B cell (primary cell): ENCODE data around the gene NUP98. TPM values are rescaled to one million over a fixed set of nuclear protein-coding genes. Genes with fewer than 3 reads are reported as not detected.

Source experiments
- ATAC-seq: fragments of 200-7000 bp; cut with Tn5 transposase; one replicate; pipeline ENCODE4 v1.10.0; 2021; ENCODE audit warnings: low read depth, mild to moderate bottlenecking, moderate number of reproducible peaks, moderate library complexity
- CTCF ChIA-PET: fragments of 350-600 bp; sonication (Branson Sonifier 250); formaldehyde crosslinking; loops from one replicate; lab custom pipeline; 2021; ENCODE audit warnings: antibody characterized with exemption, inconsistent platforms; lab: Charles Lee
- POLR2A ChIA-PET: fragments of 350-600 bp; sonication (Branson Sonifier 250); formaldehyde crosslinking; loops from one replicate; lab custom pipeline; 2021; ENCODE audit warnings: antibody characterized with exemption; lab: Charles Lee
- DNase-seq: peaks from one replicate; pipeline ENCODE4 v3.0.0; 2013
- H2AFZ ChIP-seq: 2 replicates; pipeline ENCODE4 v1.6.1; 2012; ENCODE audit warnings: mild to moderate bottlenecking, low read depth, low read length; ENCODE audit not compliant: insufficient read depth, poor library complexity, severe bottlenecking
- H3K27ac ChIP-seq, 2 donors: 1 replicate in 1 of 2; 2 replicates in 1 of 2; pipeline ENCODE4 v1.5.1; 2012 to 2013; ENCODE audit warnings: low read length in 2 of 2, mild to moderate bottlenecking in 2 of 2, moderate library complexity in 1 of 2
- H3K27me3 ChIP-seq, 4 experiments: fragments of 200-600 bp in 1 of 4; sonication (generic) in 1 of 4; replicated peaks in 1 of 4; 1 replicate in 2 of 4; 2 replicates in 2 of 4; pipeline versions ENCODE4 v1.6.1 to v1.7.0; 2013 to 2016; ENCODE audit warnings: low read length in 3 of 4, mild to moderate bottlenecking in 2 of 4, mixed read lengths in 1 of 4, moderate library complexity in 1 of 4; ENCODE audit not compliant: insufficient read depth in 4 of 4, control insufficient read depth in 3 of 4; ENCODE audit errors: control extremely low read depth in 1 of 4
- H3K36me3 ChIP-seq, 2 experiments: replicated peaks in 1 of 2; 1 replicate in 1 of 2; 2 replicates in 1 of 2; pipeline versions ENCODE4 v1.6.1 to v1.7.1; 2013; ENCODE audit warnings: low read length in 1 of 2; ENCODE audit not compliant: insufficient read depth in 2 of 2, control insufficient read depth in 1 of 2; ENCODE audit errors: control extremely low read depth in 1 of 2, extremely low read depth in 1 of 2
- H3K4me1 ChIP-seq, 2 donors: fragments of 200-600 bp in 1 of 2; sonication (generic) in 1 of 2; 1 replicate in 1 of 2; 2 replicates in 1 of 2; pipeline versions ENCODE4 v1.5.1 to v1.6.1; 2013 to 2017; ENCODE audit warnings: low read length in 2 of 2; ENCODE audit not compliant: control insufficient read depth in 2 of 2, insufficient read depth in 2 of 2
- H3K4me2 ChIP-seq: replicated peaks from 2 replicates; pipeline ENCODE3; 2012; ENCODE audit warnings: mild to moderate bottlenecking, low read depth, low read length; ENCODE audit not compliant: poor library complexity, severe bottlenecking
- H3K4me3 ChIP-seq, 5 experiments: fragments of 200-600 bp in 1 of 5; sonication (generic) in 1 of 5; 1 replicate in 3 of 5; 2 replicates in 2 of 5; pipeline versions ENCODE4 v1.5.1 to v1.7.0; 2011 to 2016; ENCODE audit warnings: low read length in 4 of 5, mild to moderate bottlenecking in 4 of 5, low read depth in 2 of 5, control low read depth in 1 of 5, moderate library complexity in 1 of 5; ENCODE audit not compliant: insufficient read depth in 1 of 5; ENCODE audit errors: control extremely low read depth in 1 of 5, extremely low read depth in 1 of 5
- H3K79me2 ChIP-seq: fragments of 200-600 bp; sonication (generic); one replicate; pipeline ENCODE4 v1.6.0; 2016; ENCODE audit warnings: low read length; ENCODE audit not compliant: control insufficient read depth, insufficient read depth
- H3K9ac ChIP-seq: fragments of 200-600 bp; sonication (generic); 2 replicates; pipeline ENCODE4 v1.6.1; 2017; ENCODE audit warnings: mild to moderate bottlenecking, low read length, moderate library complexity
- H3K9me3 ChIP-seq, 3 donors: one replicate each; pipeline versions ENCODE4 v1.6.1 to v1.7.1; 2013; ENCODE audit warnings: low read length in 2 of 3; ENCODE audit not compliant: control insufficient read depth in 2 of 3, insufficient read depth in 1 of 3; ENCODE audit errors: control extremely low read depth in 1 of 3
- H4K20me1 ChIP-seq: 2 replicates; pipeline ENCODE4 v1.6.0; 2012; ENCODE audit warnings: mild to moderate bottlenecking, low read length; ENCODE audit not compliant: insufficient read depth, control insufficient read depth, poor library complexity, severe bottlenecking
- H3K27ac Mint-ChIP-seq: one replicate; pipeline ENCODE4 v1.8.0; 2021; ENCODE audit warnings: mixed read lengths
- H3K27me3 Mint-ChIP-seq: one replicate; pipeline ENCODE4 v1.8.0; 2021; ENCODE audit warnings: mixed read lengths
- H3K4me1 Mint-ChIP-seq: one replicate; pipeline ENCODE4 v1.8.0; 2021; ENCODE audit warnings: mixed read lengths
- H3K4me3 Mint-ChIP-seq: one replicate; pipeline ENCODE4 v1.8.0; 2021; ENCODE audit warnings: mixed read lengths
- H3K9me3 Mint-ChIP-seq: one replicate; pipeline ENCODE4 v1.8.0; 2022; ENCODE audit warnings: mixed read lengths; ENCODE audit not compliant: insufficient read depth
- EZH2 ChIP-seq: IDR thresholded peaks from 2 replicates; pipeline ENCODE4 v1.6.1; 2012; ENCODE audit warnings: borderline replicate concordance, low read depth, mild to moderate bottlenecking, moderate library complexity, low read length; ENCODE audit not compliant: insufficient read depth, poor library complexity, severe bottlenecking
- WGBS: methylation state at CpG from one replicate; pipeline ENCODE4 v1.1.5; 2013; ENCODE audit warnings: missing lambda C conversion rate; ENCODE audit not compliant: insufficient coverage; 5-methylcytosine and 5-hydroxymethylcytosine counted together
- intact Hi-C: fragments of 100-400 bp; cut with micrococcal nuclease; formaldehyde crosslinking; loops from one replicate; pipeline ENCODE4 v1.10.0; 2022
- polyA plus RNA-seq: library from polyadenylated mRNA; depleted of rRNA; stranded (reverse); fragments of >200 nt; gene quantifications from 2 replicates; pipeline ENCODE4 v1.2.3, GENCODE V29; 2012
- total RNA-seq, 2 donors: library from RNA; stranded (reverse); fragments of 120-200 nt in 1 of 2; gene quantifications; 1 replicate in 1 of 2; 2 replicates in 1 of 2; pipeline versions ENCODE4 v1.2.3 to v1.2.4, GENCODE V29; 2013 to 2022
- TF ChIP-seq, protein P1 (sequence below): fragments of 200-600 bp; IDR thresholded peaks from one replicate; pipeline ENCODE4 v1.8.0; 2022; ENCODE audit warnings: antibody characterized with exemption, mild to moderate bottlenecking

The NUP98 gene
- total and polyA plus RNA-seq, 2 donors (not counting 1 experiment from before 2014, with no cell fraction given): 99.8 to 111 TPM

DNA sequence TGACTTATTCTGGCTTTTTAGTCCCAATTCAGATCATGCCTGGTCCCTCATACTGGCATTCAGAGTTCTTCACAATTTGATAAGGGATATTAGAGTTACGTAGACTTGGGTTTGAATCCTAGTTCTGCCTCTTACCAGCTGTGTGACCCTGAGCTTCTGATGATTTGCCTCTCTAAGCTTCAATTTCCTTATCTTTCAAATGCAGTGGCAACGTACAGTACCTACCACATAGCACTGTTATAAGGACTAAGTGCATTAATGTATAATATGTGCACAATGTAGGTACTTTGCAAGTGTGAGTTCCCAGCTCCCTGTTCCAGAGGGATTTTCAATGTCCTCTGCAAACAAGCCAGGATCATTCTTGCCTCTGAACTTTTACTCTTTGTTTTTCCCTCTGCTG lies 36.1 kb upstream of the NUP98 start:
- Histone ChIP-seq H3K4me2 (no peak overlapping the region), H3K9ac (no peak overlapping the region), H3K4me3 (no peak overlapping the region), H2AFZ (no peak overlapping the region), H3K27me3 (no peaks in the 10 kb centered on the region), H3K4me1 (peaks cover 70 to 80% of the 10 kb centered on the region in 2 donors), H3K79me2 (peaks cover 97% of the 10 kb centered on the region), H3K9me3 (no peaks in the 10 kb centered on the region), H4K20me1 (peaks cover 79% of the 10 kb centered on the region), H3K36me3 (peaks cover 4 to 44% of the 10 kb centered on the region in 2 experiments), H3K27ac (no peak overlapping the region)
- DNase-seq (no peak), ATAC-seq (no peak)
- TF ChIP-seq, protein P1, sequence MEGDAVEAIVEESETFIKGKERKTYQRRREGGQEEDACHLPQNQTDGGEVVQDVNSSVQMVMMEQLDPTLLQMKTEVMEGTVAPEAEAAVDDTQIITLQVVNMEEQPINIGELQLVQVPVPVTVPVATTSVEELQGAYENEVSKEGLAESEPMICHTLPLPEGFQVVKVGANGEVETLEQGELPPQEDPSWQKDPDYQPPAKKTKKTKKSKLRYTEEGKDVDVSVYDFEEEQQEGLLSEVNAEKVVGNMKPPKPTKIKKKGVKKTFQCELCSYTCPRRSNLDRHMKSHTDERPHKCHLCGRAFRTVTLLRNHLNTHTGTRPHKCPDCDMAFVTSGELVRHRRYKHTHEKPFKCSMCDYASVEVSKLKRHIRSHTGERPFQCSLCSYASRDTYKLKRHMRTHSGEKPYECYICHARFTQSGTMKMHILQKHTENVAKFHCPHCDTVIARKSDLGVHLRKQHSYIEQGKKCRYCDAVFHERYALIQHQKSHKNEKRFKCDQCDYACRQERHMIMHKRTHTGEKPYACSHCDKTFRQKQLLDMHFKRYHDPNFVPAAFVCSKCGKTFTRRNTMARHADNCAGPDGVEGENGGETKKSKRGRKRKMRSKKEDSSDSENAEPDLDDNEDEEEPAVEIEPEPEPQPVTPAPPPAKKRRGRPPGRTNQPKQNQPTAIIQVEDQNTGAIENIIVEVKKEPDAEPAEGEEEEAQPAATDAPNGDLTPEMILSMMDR: no peak
- no peak for TF ChIP-seq EZH2
- WGBS: no CpG with 5 or more reads among the region's 2 CpGs
- ChIA-PET CTCF (interaction anchor here (1.0 to 28.7 kb wide), 5 partner anchors 8 to 239 kb away, joined by 3 to 662 read pairs (median 5); partner anchors contain the start of gene STIM1), POLR2A (no interaction called here)
- H3K4me3 Mint-ChIP-seq: no peak overlapping the region
- H3K27ac Mint-ChIP-seq: peak overlapping the region; percentile 71
- H3K9me3 Mint-ChIP-seq: no peaks in the 10 kb centered on the region
- peaks cover 76% of the 10 kb centered on the region for H3K4me1 Mint-ChIP-seq
- H3K27me3 Mint-ChIP-seq: no peaks in the 10 kb centered on the region
- intact Hi-C loops: no loop called here

DNA sequence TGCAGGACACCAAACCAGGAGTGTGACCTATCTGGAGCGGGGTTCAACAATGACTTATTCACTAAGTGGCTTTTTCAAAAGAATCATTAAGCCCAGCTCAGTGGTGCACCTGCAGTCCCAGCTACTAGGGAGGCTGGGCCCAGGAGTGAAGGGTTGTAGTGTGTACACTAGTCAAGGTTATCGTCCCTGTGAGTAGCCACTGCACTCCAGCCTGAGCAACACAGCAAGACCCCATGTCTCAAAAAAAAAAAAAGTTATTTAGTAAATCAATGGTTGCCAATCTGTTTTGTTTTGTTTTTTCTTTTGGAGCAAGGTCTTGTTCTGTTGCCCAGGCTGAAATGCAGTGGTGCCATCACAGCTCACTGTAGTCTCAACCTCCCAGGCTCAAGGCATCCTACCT lies 35.5 kb upstream of the NUP98 start:
- Histone ChIP-seq H3K9me3 (no peaks in the 10 kb centered on the region), H3K79me2 (peaks cover 93% of the 10 kb centered on the region), H3K4me2 (no peak overlapping the region), H3K4me1 (peaks cover 64 to 73% of the 10 kb centered on the region in 2 donors), H3K9ac (no peak overlapping the region), H2AFZ (no peak overlapping the region), H3K36me3 (peaks cover 4 to 48% of the 10 kb centered on the region in 2 experiments), H3K27ac (peak overlapping the region in 1 of 2 donors; percentile 66), H4K20me1 (peaks cover 78% of the 10 kb centered on the region), H3K27me3 (no peaks in the 10 kb centered on the region), H3K4me3 (no peak overlapping the region)
- ChIA-PET POLR2A (no interaction called here), CTCF (interaction anchor here (1.0 to 28.7 kb wide), 5 partner anchors 8 to 240 kb away, joined by 3 to 662 read pairs (median 5); partner anchors contain the start of gene STIM1)
- ATAC-seq (no peak), DNase-seq (no peak)
- peak overlapping the region; percentile 77 for H3K27ac Mint-ChIP-seq
- H3K27me3 Mint-ChIP-seq: no peaks in the 10 kb centered on the region
- TF ChIP-seq EZH2: no peak
- TF ChIP-seq, protein P1: no peak
- peaks cover 75% of the 10 kb centered on the region for H3K4me1 Mint-ChIP-seq
- H3K9me3 Mint-ChIP-seq: no peaks in the 10 kb centered on the region
- H3K4me3 Mint-ChIP-seq: peak overlapping the region; percentile 35
- intact Hi-C loops: no loop called here
- WGBS: 100% methylated on average over 2 of the region's 2 CpGs
